ENCODE results near the gene CSF1. TPM values are rescaled to one million over a fixed set of nuclear protein-coding genes. Genes with fewer than 3 reads are reported as not detected.

Gene CSF1
- total and polyA plus RNA-seq, 2 experiments from 2014 or later = 1.4 to 3.5 TPM

- no peaks in the 10 kb centered on the region for H3F3A ChIP-seq (replicated peaks; ENCODE audit: low read depth)
- H3K4me1 ChIP-seq (ENCODE audit: insufficient read depth) = no peaks in the 10 kb centered on the region
- Mint-ChIP-seq H3K4me3 (no peak overlapping the region), H3K27me3 (ENCODE audit: insufficient read depth, low read depth, poor library complexity) (peaks cover 2% of the 10 kb centered on the region), H3K36me3 (ENCODE audit: low read depth) (no peaks in the 10 kb centered on the region), H3K9me3 (no peaks in the 10 kb centered on the region), H3K27ac (no peak overlapping the region), H3K4me1 (no peaks in the 10 kb centered on the region; the same call in 2 of the 3 replicates)
- H2AFZ ChIP-seq = no peak overlapping the region
- DNase-seq (ENCODE audit: low spot score) (no peak), ATAC-seq (no peak)
- H3K79me2 ChIP-seq (replicated peaks; ENCODE audit: insufficient read depth) = no peaks in the 10 kb centered on the region
- no peak overlapping the region for H3K4me2 ChIP-seq
- no peaks in the 10 kb centered on the region for H3K36me3 ChIP-seq (ENCODE audit: insufficient read depth)
- H3K9me2 ChIP-seq (ENCODE audit: insufficient read depth) = peaks cover 13% of the 10 kb centered on the region; the same call in 1 of the 2 replicates
- H3K27ac ChIP-seq (ENCODE audit: low read depth) = no peak overlapping the region
- H3K4me3 ChIP-seq = no peak overlapping the region
- H3K27me3 ChIP-seq (ENCODE audit: insufficient read depth) = no peaks in the 10 kb centered on the region
- TF ChIP-seq REST (IDR thresholded peaks at IDR 0.05; ENCODE audit: unreplicated experiment) = no peak
- TF ChIP-seq ZNF114 (CRISPR knock-in tag; IDR thresholded peaks at IDR 0.05) = no peak
- TF ChIP-seq ETS1 (IDR thresholded peaks at IDR 0.05) = no peak
- no peak for TF ChIP-seq EZH2 (IDR thresholded peaks at IDR 0.05; ENCODE audit: low read depth, unreplicated experiment)
- no peak for TF ChIP-seq ZNF331 (CRISPR knock-in tag; IDR thresholded peaks at IDR 0.05; ENCODE audit: low read depth)
- TF ChIP-seq CTCF (conservative IDR thresholded peaks at IDR 0.05; ENCODE audit: low read depth in 2 of 2) = no peak
- TF ChIP-seq JUNB (IDR thresholded peaks at IDR 0.05; ENCODE audit: unreplicated experiment) = no peak
- no peak for TF ChIP-seq NANOG (IDR thresholded peaks at IDR 0.05; ENCODE audit: borderline replicate concordance)
- no peak for TF ChIP-seq POLR2AphosphoS5 (IDR thresholded peaks at IDR 0.05; ENCODE audit: low read depth)
- TF ChIP-seq EZH2phosphoT487 (IDR thresholded peaks at IDR 0.05; ENCODE audit: unreplicated experiment) = no peak
- no peak for TF ChIP-seq CREB1 (CRISPR knock-in tag; IDR thresholded peaks at IDR 0.05; ENCODE audit: low read depth)
- TF ChIP-seq ZNF462 (CRISPR knock-in tag; IDR thresholded peaks at IDR 0.05) = no peak
- no peak for TF ChIP-seq STAT1 (IDR thresholded peaks at IDR 0.05; ENCODE audit: unreplicated experiment)
- no peaks in the 10 kb centered on the region for H4K20me1 ChIP-seq (replicated peaks; ENCODE audit: insufficient read depth)
These were observed 14.0 kb upstream of the CSF1 start for GRCh38 chr1:109896681-109897080.

Data from GM23338 (cell line).